Osteoblast (primary cell): ENCODE results near the gene SPP2. TPM values are rescaled to one million over a fixed set of nuclear protein-coding genes. Genes with fewer than 3 reads are reported as not detected.

ENCODE experiments used
- DNase-seq: peaks from one replicate; pipeline ENCODE4 v3.0.0; 2011; ENCODE audit warnings: low spot score, mixed read lengths; ENCODE audit not compliant: insufficient read length; ENCODE audit errors: missing footprints
- H2AFZ ChIP-seq: 2 replicates; pipeline ENCODE4 v1.6.0; 2011; ENCODE audit warnings: mild to moderate bottlenecking, low read length
- H3K27ac ChIP-seq: 2 replicates; pipeline ENCODE4 v1.5.1; 2011; ENCODE audit warnings: mild to moderate bottlenecking, low read depth, low read length, moderate library complexity
- H3K27me3 ChIP-seq: 2 replicates; pipeline ENCODE4 v1.6.0; 2012; ENCODE audit warnings: mild to moderate bottlenecking, control low read depth, inconsistent platforms, low read length, moderate library complexity; ENCODE audit not compliant: insufficient read depth
- H3K36me3 ChIP-seq: 2 replicates; pipeline ENCODE4 v1.5.1; 2011; ENCODE audit warnings: mild to moderate bottlenecking, low read length, control low read depth, moderate library complexity; ENCODE audit not compliant: insufficient read depth
- H3K4me1 ChIP-seq: 2 replicates; pipeline ENCODE4 v1.5.1; 2011; ENCODE audit warnings: mild to moderate bottlenecking, low read length, control low read depth, moderate library complexity; ENCODE audit not compliant: insufficient read depth
- H3K4me2 ChIP-seq: 2 replicates; pipeline ENCODE4 v1.6.0; 2011; ENCODE audit warnings: mild to moderate bottlenecking, low read length; ENCODE audit not compliant: insufficient read depth
- H3K4me3 ChIP-seq: fragments of 200-600 bp; sonication (generic); 3 replicates; pipeline ENCODE4 v1.5.1; 2012; ENCODE audit warnings: mild to moderate bottlenecking, low read length, inconsistent platforms; ENCODE audit not compliant: insufficient read depth
- H3K79me2 ChIP-seq: 2 replicates; pipeline ENCODE4 v1.6.0; 2012; ENCODE audit warnings: mild to moderate bottlenecking, low read length, control low read depth, inconsistent platforms; ENCODE audit not compliant: insufficient read depth
- H3K9me3 ChIP-seq: 2 replicates; pipeline ENCODE4 v1.5.1; 2011; ENCODE audit warnings: low read depth, low read length, control low read depth
- H4K20me1 ChIP-seq: 2 replicates; pipeline ENCODE4 v1.6.0; 2012; ENCODE audit warnings: mild to moderate bottlenecking, low read length, control low read depth; ENCODE audit not compliant: insufficient read depth
- CTCF ChIP-seq: IDR thresholded peaks from 2 replicates; pipeline ENCODE4 v1.5.1; 2011; ENCODE audit warnings: mild to moderate bottlenecking, low read depth, low read length, moderate library complexity; ENCODE audit errors: extremely low read depth
- total RNA-seq: library from RNA; depleted of rRNA; stranded (reverse); fragments of >200 nt; gene quantifications from 2 replicates; pipeline ENCODE4 v1.2.3, GENCODE V29; 2012

The SPP2 gene
- not detected in 2 replicates for total RNA-seq

GRCh38 chr2:234050455-234051135, at the start of gene SPP2:
TSS of gene SPP2 (plus strand) at chr2:234050702. CDS start at chr2:234050787, 85 bp downstream.
- H4K20me1 ChIP-seq = no peaks in the 10 kb centered on the region
- no peak for TF ChIP-seq CTCF

GRCh38 chr2:234001380-234002160, 48.9 kb upstream of the SPP2 start:
- H3K4me3 ChIP-seq = no peak overlapping the region
- no peaks in the 10 kb centered on the region for H3K9me3 ChIP-seq
- DNase-seq = no peak
- no peaks in the 10 kb centered on the region for H3K79me2 ChIP-seq
- peaks cover 11% of the 10 kb centered on the region for H3K27me3 ChIP-seq
- no peak overlapping the region for H3K27ac ChIP-seq
- H3K36me3 ChIP-seq = no peaks in the 10 kb centered on the region
- H4K20me1 ChIP-seq = no peaks in the 10 kb centered on the region
- H3K4me1 ChIP-seq = peaks cover 17% of the 10 kb centered on the region
- H2AFZ ChIP-seq = no peak overlapping the region
- no peak for TF ChIP-seq CTCF
- no peak overlapping the region for H3K4me2 ChIP-seq

More at GRCh38 chr2:234050455-234051135, at the start of gene SPP2:
- no peak for DNase-seq
- Histone ChIP-seq H3K27me3 (no peaks in the 10 kb centered on the region), H3K36me3 (no peaks in the 10 kb centered on the region), H3K9me3 (no peaks in the 10 kb centered on the region), H3K4me1 (peaks cover 6% of the 10 kb centered on the region), H3K79me2 (no peaks in the 10 kb centered on the region), H3K27ac (no peak within 1 kb of the TSS), H3K4me2 (no peak within 1 kb of the TSS), H3K4me3 (no peak within 1 kb of the TSS), H2AFZ (no peak within 1 kb of the TSS)

GRCh38 chr2:234002281-234002680, 48.2 kb upstream of the SPP2 start:
- H3K4me2 ChIP-seq = no peak overlapping the region
- no peak for TF ChIP-seq CTCF

More at GRCh38 chr2:234002281-234002680, 48.2 kb upstream of the SPP2 start:
- Histone ChIP-seq H3K27me3 (peaks cover 13% of the 10 kb centered on the region), H2AFZ (no peak overlapping the region), H3K27ac (no peak overlapping the region), H3K9me3 (no peaks in the 10 kb centered on the region), H3K4me3 (no peak overlapping the region), H3K4me1 (peaks cover 17% of the 10 kb centered on the region), H4K20me1 (no peaks in the 10 kb centered on the region), H3K79me2 (no peaks in the 10 kb centered on the region), H3K36me3 (no peaks in the 10 kb centered on the region)
- no peak for DNase-seq
